ENCODE results near the gene MYRIP.

Gene MYRIP

GRCh38 chr3:40230382-40230781, 421.0 kb downstream of the MYRIP start:
- DNase-seq (ENCODE audit: low read depth in 2 of 2): no peak

- DNase-seq (ENCODE audit: low read depth in 2 of 2): no peak
Observed at GRCh38 chr3:40232626-40233025, 423.2 kb downstream of the MYRIP start.

- DNase-seq (ENCODE audit: low read depth in 2 of 2): no peak
Observed at GRCh38 chr3:40237159-40237558, 427.8 kb downstream of the MYRIP start.

GRCh38 chr3:40237889-40238571, 428.6 kb downstream of the MYRIP start:
- no peak for DNase-seq (ENCODE audit: low read depth in 2 of 2)

GRCh38 chr3:40240921-40241320, 431.5 kb downstream of the MYRIP start:
- DNase-seq (ENCODE audit: low read depth in 2 of 2): no peak

- no peak for DNase-seq (ENCODE audit: low read depth in 2 of 2)
Observed at GRCh38 chr3:40242216-40242615, 432.8 kb downstream of the MYRIP start.

GRCh38 chr3:40242638-40243037, 433.2 kb downstream of the MYRIP start:
- no peak for DNase-seq (ENCODE audit: low read depth in 2 of 2)

GRCh38 chr3:40243056-40243455, 433.6 kb downstream of the MYRIP start:
- no peak for DNase-seq (ENCODE audit: low read depth in 2 of 2)

GRCh38 chr3:40247714-40248454, 438.5 kb downstream of the MYRIP start:
- DNase-seq (ENCODE audit: low read depth in 2 of 2): no peak

GRCh38 chr3:40248591-40248990, 439.2 kb downstream of the MYRIP start:
- no peak for DNase-seq (ENCODE audit: low read depth in 2 of 2)

GRCh38 chr3:40249168-40249567, 439.8 kb downstream of the MYRIP start:
- DNase-seq (ENCODE audit: low read depth in 2 of 2): no peak

- DNase-seq (ENCODE audit: low read depth in 2 of 2): no peak
Observed at GRCh38 chr3:40254491-40254890, 445.1 kb downstream of the MYRIP start.

- no peak for DNase-seq (ENCODE audit: low read depth in 2 of 2)
Observed at GRCh38 chr3:40254891-40255290, 445.5 kb downstream of the MYRIP start.

- no peak for DNase-seq (ENCODE audit: low read depth in 2 of 2)
Observed at GRCh38 chr3:40255532-40255931, 446.1 kb downstream of the MYRIP start.

GRCh38 chr3:40258064-40258463, 448.7 kb downstream of the MYRIP start:
- no peak for DNase-seq (ENCODE audit: low read depth in 2 of 2)

- DNase-seq (ENCODE audit: low read depth in 2 of 2): no peak
Observed at GRCh38 chr3:40258555-40258954, 449.1 kb downstream of the MYRIP start.

- DNase-seq (ENCODE audit: low read depth in 2 of 2): no peak
Observed at GRCh38 chr3:40262331-40262730, 452.9 kb downstream of the MYRIP start.

- no peak for DNase-seq (ENCODE audit: low read depth in 2 of 2)
Observed at GRCh38 chr3:40264451-40264850, 455.0 kb downstream of the MYRIP start.

GRCh38 chr3:40265181-40265580, 455.8 kb downstream of the MYRIP start:
- DNase-seq (ENCODE audit: low read depth in 2 of 2): no peak

- DNase-seq (ENCODE audit: low read depth in 2 of 2): no peak
Observed at GRCh38 chr3:40267937-40268724, 458.7 kb downstream of the MYRIP start.

- no peak for DNase-seq (ENCODE audit: low read depth in 2 of 2)
Observed at GRCh38 chr3:40268802-40269524, 459.6 kb downstream of the MYRIP start.

GRCh38 chr3:40278791-40279190, 469.4 kb downstream of the MYRIP start:
- no peak for DNase-seq (ENCODE audit: low read depth in 2 of 2)

Data from stimulated activated CD8-positive, alpha-beta memory T cell treated with anti-CD3 and anti-CD28 coated beads, Interleukin-2, amount 100 ng/mL, for 48 hours (primary cell).